HG02943 (cell line): ENCODE data around the gene TMEM222.
A peak's percentile ranks its signal among the peaks of the same experiment; 100 is the strongest.

ENCODE experiments used
- ATAC-seq: cut with Tn5 transposase; IDR thresholded peaks from one replicate; pipeline ENCODE4 v1.9.1; 2021; ENCODE audit warnings: mild to moderate bottlenecking, low read depth, moderate library complexity; ENCODE audit not compliant: unreplicated experiment

TMEM222 gene

GRCh38 chr1:27357281-27358037, 35.5 kb downstream of the TMEM222 start:
- peak; percentile 54 for ATAC-seq

DNA sequence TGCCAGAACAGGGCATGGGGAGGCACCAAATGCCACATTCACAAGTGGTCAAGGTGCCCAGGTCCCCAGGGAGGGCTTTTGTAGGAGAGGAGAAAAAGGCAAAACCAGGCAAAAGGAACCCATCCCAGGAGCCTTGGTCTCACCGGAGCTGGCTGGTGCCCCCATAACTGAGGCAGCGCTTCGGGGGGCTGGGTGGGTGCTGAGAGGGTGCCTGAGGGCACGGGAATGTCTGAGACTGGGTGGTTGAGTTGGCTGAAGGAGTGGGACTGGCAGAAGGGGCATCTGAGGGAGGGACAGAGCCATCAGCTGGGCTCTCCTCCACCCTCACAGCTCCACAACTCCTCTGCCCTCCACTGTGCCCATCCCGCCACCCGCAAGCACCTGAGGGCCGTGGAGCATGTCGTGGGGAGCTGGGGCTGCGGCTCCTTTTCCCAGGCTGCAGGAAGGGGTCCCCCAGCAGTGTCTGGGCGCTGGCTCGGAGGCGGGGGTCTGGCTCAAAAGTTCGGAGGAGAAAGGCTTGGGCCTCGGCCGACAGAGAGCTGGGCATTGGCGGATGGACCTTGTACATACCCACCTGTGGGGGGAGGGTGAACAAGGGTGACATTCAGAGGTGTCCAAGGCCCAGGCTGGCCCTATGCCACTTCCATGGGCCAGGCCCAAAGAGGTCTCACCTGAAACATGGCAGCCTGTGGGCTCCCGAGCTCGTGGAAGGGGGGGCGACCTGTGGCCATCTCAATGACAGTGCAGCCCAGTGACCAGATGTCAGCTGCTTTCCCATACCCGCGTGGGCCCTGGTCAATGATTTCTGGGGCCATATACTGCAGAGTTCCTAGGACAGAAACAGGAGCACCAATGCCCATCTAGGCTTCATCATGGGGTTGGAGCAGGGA, 36.3 kb downstream of the TMEM222 start:
- ATAC-seq: no peak

DNA sequence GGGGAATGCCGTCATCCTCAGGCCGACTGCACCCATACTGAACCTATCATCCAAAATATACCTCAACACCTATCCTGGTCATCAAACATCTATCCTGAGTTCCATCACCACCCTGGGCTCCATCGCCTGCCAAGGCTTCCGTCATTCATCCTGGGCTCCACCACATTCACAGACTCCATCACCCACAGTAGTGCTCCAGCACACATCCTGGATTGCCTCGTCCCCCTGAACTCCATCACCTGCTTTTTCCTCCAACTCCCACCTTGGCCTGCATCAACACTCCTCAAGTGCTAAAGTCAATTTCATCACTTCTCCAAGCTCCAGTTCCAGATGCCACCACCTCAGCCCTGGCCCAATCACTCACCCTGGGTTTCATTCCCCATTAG, 37.0 kb downstream of the TMEM222 start:
- ATAC-seq: no peak

GRCh38 chr1:27359822-27360158, 37.8 kb downstream of the TMEM222 start:
- ATAC-seq: no peak

- no peak for ATAC-seq
Observed at GRCh38 chr1:27360159-27361043, 38.4 kb downstream of the TMEM222 start.

- ATAC-seq: no peak
Observed at GRCh38 chr1:27361044-27361402, 39.1 kb downstream of the TMEM222 start.

DNA sequence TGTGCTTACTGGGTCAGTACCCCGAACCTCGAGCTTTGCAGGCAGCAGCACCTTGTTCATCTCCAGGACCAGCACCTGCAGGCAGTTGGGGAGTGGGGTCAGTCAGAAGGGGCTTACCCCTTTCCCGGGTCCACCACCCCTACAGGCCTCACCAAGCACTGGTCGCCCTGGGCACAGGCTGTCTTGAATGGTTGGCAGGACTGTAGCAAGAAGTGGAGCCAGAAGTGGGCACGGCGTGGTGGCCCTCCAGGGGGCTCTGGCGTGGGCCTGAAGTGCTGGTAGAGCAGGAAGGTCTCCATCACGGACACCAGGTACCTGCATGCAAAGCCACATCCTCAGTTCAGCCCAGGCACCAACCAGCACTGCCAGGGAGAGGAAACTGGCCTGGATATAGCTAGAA, 39.6 kb downstream of the TMEM222 start:
- no peak for ATAC-seq

- ATAC-seq: no peak
Observed at GRCh38 chr1:27363766-27364695, 42.1 kb downstream of the TMEM222 start.

DNA sequence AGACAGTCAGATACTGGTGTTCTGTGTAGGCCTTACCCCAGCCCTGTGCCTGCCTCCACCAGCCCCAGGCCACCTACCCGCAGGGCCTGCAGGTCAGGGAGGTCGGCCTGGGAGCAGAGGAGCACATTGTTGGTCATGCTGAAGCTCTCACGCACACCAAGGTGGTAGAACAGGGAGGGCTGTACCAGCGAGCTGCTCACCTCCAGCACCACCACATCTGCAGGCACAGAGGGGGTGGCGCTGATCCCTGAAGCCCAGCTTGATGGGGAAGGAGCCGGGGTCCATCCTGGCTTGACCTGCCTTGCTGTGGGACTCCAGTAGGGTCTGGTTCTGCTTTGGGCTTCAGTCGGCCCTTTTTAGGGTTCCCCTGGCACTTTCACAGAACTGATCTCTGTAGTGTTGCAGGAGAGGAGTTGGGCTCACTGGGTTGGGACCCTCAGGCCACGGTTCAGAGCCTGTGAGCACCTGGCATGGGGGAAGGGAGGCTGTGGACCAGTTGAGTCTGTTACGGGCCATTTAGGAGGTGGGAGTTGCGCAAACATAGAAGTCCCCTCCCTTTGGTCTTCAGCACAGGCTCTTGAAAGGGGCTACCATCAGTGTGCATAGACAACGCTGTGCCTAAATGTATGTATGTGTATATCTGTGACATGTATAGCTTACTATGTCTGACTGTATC, 42.9 kb downstream of the TMEM222 start:
- ATAC-seq: no peak

- peak; percentile 41 for ATAC-seq
Observed at GRCh38 chr1:27365372-27366112, 43.6 kb downstream of the TMEM222 start.

DNA sequence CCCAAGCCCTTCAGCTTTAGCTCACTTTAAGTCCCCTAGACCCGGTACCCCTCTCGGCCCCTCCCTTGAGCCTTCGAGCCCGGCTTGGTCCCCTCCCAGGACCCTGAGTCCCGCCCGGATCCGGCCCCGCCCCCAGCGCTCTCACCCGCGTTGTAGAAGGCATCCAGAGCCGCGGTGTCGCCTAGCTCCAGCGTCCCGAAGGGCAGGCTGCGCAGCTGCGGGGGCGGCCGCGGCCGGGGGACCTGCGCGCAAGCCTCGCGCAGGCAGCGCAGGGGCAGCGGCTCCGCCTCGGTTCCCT, 44.1 kb downstream of the TMEM222 start:
- peak; percentile 41 for ATAC-seq

DNA sequence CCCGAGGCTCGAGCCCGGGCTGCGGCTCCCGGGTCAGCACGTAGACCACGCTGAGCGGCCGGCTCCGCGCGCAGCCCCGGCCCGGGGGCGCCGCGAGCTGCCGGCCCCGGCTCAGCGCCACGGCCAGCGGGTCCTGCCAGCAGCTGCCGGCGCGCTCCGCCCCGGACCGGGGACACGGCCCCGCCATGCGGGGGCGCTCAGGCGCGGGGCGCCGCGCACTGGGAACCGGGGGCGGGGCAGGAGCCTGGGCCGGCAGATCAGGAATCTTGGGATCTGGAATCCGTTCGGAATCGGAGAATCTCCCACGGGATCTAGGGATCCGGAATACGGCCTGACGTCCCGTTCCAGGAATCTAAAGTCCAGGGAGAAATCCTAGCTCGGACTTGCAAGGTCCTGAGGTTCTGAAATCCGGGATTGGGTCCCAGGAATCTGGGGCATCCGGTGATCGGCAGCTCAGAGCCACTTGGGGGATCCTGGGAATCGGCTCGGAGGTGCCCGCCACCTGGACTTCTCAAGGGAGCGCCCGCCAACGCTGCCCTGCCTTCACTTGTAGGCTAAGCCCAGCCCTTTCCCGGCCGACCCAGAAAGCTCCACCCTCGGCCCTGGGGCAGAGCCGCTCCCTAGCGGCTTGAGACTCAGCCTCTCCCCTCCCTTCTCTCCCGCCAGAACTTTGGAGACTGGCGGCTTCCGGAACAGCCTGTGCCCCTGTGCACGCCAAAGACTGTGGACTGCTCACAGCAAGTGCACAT, 44.6 kb downstream of the TMEM222 start, which contains the start of gene MAP3K6:
TSS of gene MAP3K6 (minus strand) at position 551 of the 749 bp plus-strand sequence. CDS start at position 187, 364 bp downstream.
- peak; percentile 24 for ATAC-seq

GRCh38 chr1:27367160-27367650, 45.2 kb downstream of the TMEM222 start:
- no peak for ATAC-seq

- no peak for ATAC-seq
Observed at GRCh38 chr1:27368869-27369582, 47.1 kb downstream of the TMEM222 start.

DNA sequence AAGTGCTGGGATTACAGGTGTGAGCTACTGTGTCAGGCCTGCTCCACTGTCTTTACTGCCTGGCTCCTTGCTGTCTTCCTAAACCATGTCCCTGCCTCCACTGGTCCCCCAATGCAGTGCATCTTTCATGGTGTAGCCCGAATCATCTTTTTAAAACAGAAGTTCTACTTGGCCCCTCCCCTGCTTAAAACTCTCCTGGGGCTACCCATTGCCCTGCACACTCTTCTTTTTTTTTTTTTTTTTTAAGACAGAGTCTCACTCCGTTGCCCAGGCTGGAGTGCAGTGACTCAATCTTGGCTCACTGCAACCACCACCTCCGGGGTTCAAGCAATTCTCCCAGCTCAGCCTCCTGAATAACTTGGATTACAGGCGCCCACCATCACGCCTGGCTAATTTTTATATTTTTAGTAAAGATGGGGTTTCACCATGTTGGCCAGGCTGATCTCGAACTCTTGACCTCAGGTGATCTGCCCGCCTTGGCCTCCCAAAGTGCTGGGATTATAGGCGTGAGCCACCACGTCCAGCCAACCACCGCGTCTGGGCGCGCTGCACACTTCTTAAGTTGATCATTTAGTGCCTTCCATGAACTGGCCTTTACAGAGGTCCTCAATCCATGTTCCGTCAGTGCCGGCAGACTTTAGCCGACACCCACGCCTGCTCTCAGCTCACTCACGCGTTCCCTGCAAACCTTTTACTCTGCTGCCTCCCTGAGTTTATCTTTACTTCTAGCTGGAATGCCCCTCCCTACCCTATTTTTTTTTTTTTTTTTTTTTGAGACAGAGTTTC, 50.3 kb downstream of the TMEM222 start:
- no peak for ATAC-seq
